Panc1 (cell line): ENCODE measurements around the gene GNAO1. TPM values are rescaled to one million over a fixed set of nuclear protein-coding genes. Genes with fewer than 3 reads are reported as not detected.

Experiments used
- ATAC-seq: fragments of 200-7000 bp; cut with Tn5 transposase; 2 replicates; pipeline ENCODE4 v1.9.1; 2020; ENCODE audit warnings: mild to moderate bottlenecking, moderate library complexity
- BruUV-seq: library from RNA; stranded (reverse); fragments of 400-500 nt; replicated peaks from 2 replicates; lab custom pipeline; 2021; lab: Mats Ljungman, UMichigan
- CTCF ChIA-PET: fragments of 300-600 bp; sonication (Branson Sonifier 250); formaldehyde crosslinking; loops from one replicate; lab custom pipeline; 2022; ENCODE audit warnings: antibody characterized with exemption; lab: Charles Lee
- POLR2A ChIA-PET: fragments of 300-600 bp; sonication (Branson Sonifier 250); formaldehyde crosslinking; loops from one replicate; lab custom pipeline; 2022; ENCODE audit warnings: antibody characterized with exemption; lab: Charles Lee
- DNase-seq: peaks from one replicate; pipeline ENCODE4 v3.0.0-alpha.2; 2010; ENCODE audit warnings: low read depth, low spot score
- H3K27ac ChIP-seq: 2 replicates; pipeline ENCODE4 v1.5.1; 2011; ENCODE audit warnings: mild to moderate bottlenecking, low read length, inconsistent platforms
- H3K27me3 ChIP-seq: fragments of 200-500 bp; sonication (Bioruptor generic); 2 replicates; pipeline ENCODE4 v1.6.0; 2014; ENCODE audit warnings: low read length, inconsistent platforms; ENCODE audit not compliant: control insufficient read depth, insufficient read depth
- H3K36me3 ChIP-seq: fragments of 200-500 bp; sonication (Bioruptor generic); 2 replicates; pipeline ENCODE4 v1.5.1; 2014; ENCODE audit warnings: inconsistent platforms, mild to moderate bottlenecking, low read length, moderate library complexity; ENCODE audit not compliant: control insufficient read depth, insufficient read depth
- H3K4me1 ChIP-seq: 2 replicates; pipeline ENCODE4 v1.5.1; 2011; ENCODE audit warnings: inconsistent platforms, mild to moderate bottlenecking, low read length, moderate library complexity; ENCODE audit not compliant: control insufficient read depth, insufficient read depth
- H3K4me3 ChIP-seq, 2 experiments: 2 replicates each; pipeline ENCODE4 v1.5.1; 2011 to 2012; ENCODE audit warnings: low read depth in 2 of 2, low read length in 2 of 2, mild to moderate bottlenecking in 2 of 2, inconsistent platforms in 1 of 2, moderate library complexity in 1 of 2
- H3K9me3 ChIP-seq: fragments of 200-500 bp; sonication (Bioruptor generic); 2 replicates; pipeline ENCODE4 v1.5.1; 2014; ENCODE audit warnings: low read depth, mild to moderate bottlenecking, inconsistent platforms, low read length, moderate library complexity; ENCODE audit not compliant: control insufficient read depth, insufficient read depth
- POLR2AphosphoS5 ChIP-seq: IDR thresholded peaks from 2 replicates; pipeline ENCODE4 v1.6.1; 2012; ENCODE audit warnings: mild to moderate bottlenecking, low read depth, low read length, moderate library complexity
- SIN3A ChIP-seq: IDR thresholded peaks from 2 replicates; pipeline ENCODE4 v1.6.1; 2012; ENCODE audit warnings: low read depth, mild to moderate bottlenecking, low read length, moderate library complexity, borderline replicate concordance; ENCODE audit not compliant: insufficient read depth
- TCF7L2 ChIP-seq: IDR thresholded peaks from 2 replicates; pipeline ENCODE4 v1.6.1; 2011; ENCODE audit warnings: mild to moderate bottlenecking, low read depth, low read length, inconsistent platforms
- in situ Hi-C: cut with HindIII; loops from 2 replicates; pipeline ENCODE4 v1.10.0; 2016; ENCODE audit warnings: low sequenced_read_pairs, low pct_unique_long_range_greater_than_20kb
- intact Hi-C: fragments of 100-400 bp; cut with micrococcal nuclease; formaldehyde crosslinking; loops from one replicate; pipeline ENCODE4 v1.10.0; 2022; ENCODE audit not compliant: unreplicated experiment
- total RNA-seq: library from RNA; stranded (reverse); gene quantifications from one replicate; pipeline ENCODE4 v1.2.1, GENCODE V29; 2021; ENCODE audit not compliant: unreplicated experiment
- TF ChIP-seq, protein P1 (sequence below): fragments of 450-650 bp; IDR thresholded peaks from 2 replicates; pipeline ENCODE4 v1.5.1; 2017; ENCODE audit warnings: mild to moderate bottlenecking
- TF ChIP-seq, protein P2 (sequence below), 2 experiments: IDR thresholded peaks; 2 replicates each; pipeline ENCODE4 v1.6.1; 2011 to 2012; ENCODE audit warnings: low read depth in 2 of 2, control low read depth in 1 of 2, low read length in 1 of 2, mild to moderate bottlenecking in 1 of 2, moderate library complexity in 1 of 2; ENCODE audit not compliant: insufficient read depth in 1 of 2

Gene GNAO1
- total RNA-seq, 1 experiment from 2014 or later = 33.4 TPM

GRCh38 chr16:56321571-56321970, 130.3 kb downstream of the GNAO1 start:
- in situ Hi-C loops (no loop called here), intact Hi-C loops (no loop called here)
- CTCF ChIA-PET = interaction anchor here (0.6 kb wide), 1 partner anchor 11 kb away, joined by 3 read pairs; no protein-coding TSS in a partner anchor
- H3K27ac ChIP-seq = no peak overlapping the region
- POLR2A ChIA-PET = no interaction called here
- no peaks in the 10 kb centered on the region; the same call in 1 of the 2 replicates for H3K4me1 ChIP-seq
- no peaks in the 10 kb centered on the region for H3K9me3 ChIP-seq
- TF ChIP-seq SIN3A (no peak), POLR2AphosphoS5 (no peak), TCF7L2 (no peak)
- TF ChIP-seq, protein P1, sequence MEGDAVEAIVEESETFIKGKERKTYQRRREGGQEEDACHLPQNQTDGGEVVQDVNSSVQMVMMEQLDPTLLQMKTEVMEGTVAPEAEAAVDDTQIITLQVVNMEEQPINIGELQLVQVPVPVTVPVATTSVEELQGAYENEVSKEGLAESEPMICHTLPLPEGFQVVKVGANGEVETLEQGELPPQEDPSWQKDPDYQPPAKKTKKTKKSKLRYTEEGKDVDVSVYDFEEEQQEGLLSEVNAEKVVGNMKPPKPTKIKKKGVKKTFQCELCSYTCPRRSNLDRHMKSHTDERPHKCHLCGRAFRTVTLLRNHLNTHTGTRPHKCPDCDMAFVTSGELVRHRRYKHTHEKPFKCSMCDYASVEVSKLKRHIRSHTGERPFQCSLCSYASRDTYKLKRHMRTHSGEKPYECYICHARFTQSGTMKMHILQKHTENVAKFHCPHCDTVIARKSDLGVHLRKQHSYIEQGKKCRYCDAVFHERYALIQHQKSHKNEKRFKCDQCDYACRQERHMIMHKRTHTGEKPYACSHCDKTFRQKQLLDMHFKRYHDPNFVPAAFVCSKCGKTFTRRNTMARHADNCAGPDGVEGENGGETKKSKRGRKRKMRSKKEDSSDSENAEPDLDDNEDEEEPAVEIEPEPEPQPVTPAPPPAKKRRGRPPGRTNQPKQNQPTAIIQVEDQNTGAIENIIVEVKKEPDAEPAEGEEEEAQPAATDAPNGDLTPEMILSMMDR = no peak
- TF ChIP-seq, protein P2, sequence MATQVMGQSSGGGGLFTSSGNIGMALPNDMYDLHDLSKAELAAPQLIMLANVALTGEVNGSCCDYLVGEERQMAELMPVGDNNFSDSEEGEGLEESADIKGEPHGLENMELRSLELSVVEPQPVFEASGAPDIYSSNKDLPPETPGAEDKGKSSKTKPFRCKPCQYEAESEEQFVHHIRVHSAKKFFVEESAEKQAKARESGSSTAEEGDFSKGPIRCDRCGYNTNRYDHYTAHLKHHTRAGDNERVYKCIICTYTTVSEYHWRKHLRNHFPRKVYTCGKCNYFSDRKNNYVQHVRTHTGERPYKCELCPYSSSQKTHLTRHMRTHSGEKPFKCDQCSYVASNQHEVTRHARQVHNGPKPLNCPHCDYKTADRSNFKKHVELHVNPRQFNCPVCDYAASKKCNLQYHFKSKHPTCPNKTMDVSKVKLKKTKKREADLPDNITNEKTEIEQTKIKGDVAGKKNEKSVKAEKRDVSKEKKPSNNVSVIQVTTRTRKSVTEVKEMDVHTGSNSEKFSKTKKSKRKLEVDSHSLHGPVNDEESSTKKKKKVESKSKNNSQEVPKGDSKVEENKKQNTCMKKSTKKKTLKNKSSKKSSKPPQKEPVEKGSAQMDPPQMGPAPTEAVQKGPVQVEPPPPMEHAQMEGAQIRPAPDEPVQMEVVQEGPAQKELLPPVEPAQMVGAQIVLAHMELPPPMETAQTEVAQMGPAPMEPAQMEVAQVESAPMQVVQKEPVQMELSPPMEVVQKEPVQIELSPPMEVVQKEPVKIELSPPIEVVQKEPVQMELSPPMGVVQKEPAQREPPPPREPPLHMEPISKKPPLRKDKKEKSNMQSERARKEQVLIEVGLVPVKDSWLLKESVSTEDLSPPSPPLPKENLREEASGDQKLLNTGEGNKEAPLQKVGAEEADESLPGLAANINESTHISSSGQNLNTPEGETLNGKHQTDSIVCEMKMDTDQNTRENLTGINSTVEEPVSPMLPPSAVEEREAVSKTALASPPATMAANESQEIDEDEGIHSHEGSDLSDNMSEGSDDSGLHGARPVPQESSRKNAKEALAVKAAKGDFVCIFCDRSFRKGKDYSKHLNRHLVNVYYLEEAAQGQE (IDR thresholded peaks at IDR 0.05; ENCODE audit: insufficient read depth in 1 of 2, low read depth in 2 of 2, low read length in 1 of 2) = no peak
- BruUV-seq = no TSS peak
- no peak overlapping the region for H3K4me3 ChIP-seq
- no peaks in the 10 kb centered on the region for H3K36me3 ChIP-seq
- ATAC-seq (no peak), DNase-seq (no peak)
- H3K27me3 ChIP-seq = no peaks in the 10 kb centered on the region

DNA sequence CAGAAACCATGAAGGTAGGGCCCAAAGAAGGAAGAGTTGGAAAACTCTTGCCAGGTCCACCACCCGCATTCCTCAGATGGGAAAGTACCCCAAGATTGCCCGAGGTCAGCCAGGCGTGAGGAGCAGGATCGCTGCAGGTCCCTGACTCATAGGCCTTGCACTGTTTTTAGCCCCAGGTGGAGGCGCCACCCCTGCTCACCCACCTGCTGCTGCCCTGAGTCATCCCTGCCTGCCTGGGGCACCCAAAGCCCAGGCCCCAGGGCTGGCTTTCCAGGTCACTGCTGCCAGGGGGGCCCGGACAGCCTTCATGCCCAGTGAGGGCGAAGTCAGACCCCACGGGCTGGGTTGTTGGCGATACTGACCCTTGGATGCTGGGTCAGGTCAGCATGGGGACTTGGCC, 133.1 kb downstream of the GNAO1 start:
- in situ Hi-C loops = no loop called here
- ChIA-PET CTCF (no interaction called here), POLR2A (no interaction called here)
- Histone ChIP-seq H3K4me1 (no peaks in the 10 kb centered on the region), H3K36me3 (no peaks in the 10 kb centered on the region), H3K27me3 (no peaks in the 10 kb centered on the region), H3K4me3 (no peak overlapping the region), H3K27ac (no peak overlapping the region), H3K9me3 (no peaks in the 10 kb centered on the region)
- intact Hi-C loops = no loop called here
- TF ChIP-seq POLR2AphosphoS5 (no peak), SIN3A (no peak), TCF7L2 (no peak)
- TF ChIP-seq, protein P2 (IDR thresholded peaks at IDR 0.05; ENCODE audit: insufficient read depth in 1 of 2, low read depth in 2 of 2, low read length in 1 of 2) = no peak
- TF ChIP-seq, protein P1 = no peak
- DNase-seq = no peak
- ATAC-seq = peak; percentile 42; the same call in 1 of the 2 replicates
- no TSS peak for BruUV-seq
